Right atrium auricular region (tissue), 2 donors: ENCODE results near the gene WWOX. TPM values are rescaled to one million over a fixed set of nuclear protein-coding genes. Genes with fewer than 3 reads are reported as not detected.

Source experiments
- DNase-seq: peaks from one replicate; pipeline ENCODE4 v3.0.0-alpha.2; 2019; ENCODE audit warnings: low spot score
- H3K27ac ChIP-seq, 2 donors: fragments of 200-600 bp; sonication (generic); 1 replicate in 1 of 2; 2 replicates in 1 of 2; pipeline ENCODE4 v1.5.1; 2016 to 2019
- H3K27me3 ChIP-seq, 2 donors: fragments of 200-600 bp; sonication (generic); one replicate each; pipeline versions ENCODE4 v1.5.1 to v1.6.0; 2017 to 2019
- H3K36me3 ChIP-seq: fragments of 200-600 bp; sonication (generic); one replicate; pipeline ENCODE4 v1.5.1; 2016
- H3K4me1 ChIP-seq, 2 donors: fragments of 200-600 bp; sonication (generic); one replicate each; pipeline versions ENCODE4 v1.5.1 to v1.6.0; 2017 to 2019
- H3K4me3 ChIP-seq, 2 donors: fragments of 200-600 bp; sonication (generic); 1 replicate in 1 of 2; 2 replicates in 1 of 2; pipeline ENCODE4 v1.5.1; 2017 to 2019; ENCODE audit warnings: mild to moderate bottlenecking in 1 of 2, moderate library complexity in 1 of 2
- H3K9me3 ChIP-seq, 2 donors: fragments of 200-600 bp; sonication (generic); one replicate each; pipeline ENCODE4 v1.5.1; 2019
- CTCF ChIP-seq, 2 donors: fragments of 200-600 bp; sonication (generic); IDR thresholded peaks; one replicate each; pipeline ENCODE4 v1.5.1; 2019; ENCODE audit warnings: antibody characterized with exemption in 2 of 2
- total RNA-seq, 2 donors: library from RNA; depleted of rRNA; stranded (reverse); fragments of >200 nt; gene quantifications; one replicate each; pipeline ENCODE4 v1.1.0, GENCODE V29; 2016

WWOX gene
- total RNA-seq, 2 donors from 2014 or later = 14.8 to 20.8 TPM

- Histone ChIP-seq H3K36me3 (no peaks in the 10 kb centered on the region), H3K27me3 (no peaks in the 10 kb centered on the region), H3K27ac (no peak overlapping the region), H3K4me3 (no peak overlapping the region), H3K9me3 (no peaks in the 10 kb centered on the region), H3K4me1 (peaks cover 0 to 5% of the 10 kb centered on the region in 2 donors)
- TF ChIP-seq CTCF (IDR thresholded peaks at IDR 0.05) = no peak
- no peak for DNase-seq
These were observed 701.1 kb downstream of the WWOX start for GRCh38 chr16:78800523-78800922.

GRCh38 chr16:78804058-78804735 is 704.7 kb downstream of the WWOX start:
- no peaks in the 10 kb centered on the region for H3K36me3 ChIP-seq
- H3K4me1 ChIP-seq = no peaks in the 10 kb centered on the region
- H3K27ac ChIP-seq = no peak overlapping the region
- DNase-seq = no peak
- no peaks in the 10 kb centered on the region for H3K27me3 ChIP-seq
- no peak for TF ChIP-seq CTCF (IDR thresholded peaks at IDR 0.05)
- no peaks in the 10 kb centered on the region for H3K9me3 ChIP-seq
- no peak overlapping the region for H3K4me3 ChIP-seq

GRCh38 chr16:78805556-78805955 is 706.1 kb downstream of the WWOX start:
- no peak overlapping the region for H3K27ac ChIP-seq
- no peak for TF ChIP-seq CTCF (IDR thresholded peaks at IDR 0.05)

GRCh38 chr16:78811247-78811646 is 711.8 kb downstream of the WWOX start:
- TF ChIP-seq CTCF (IDR thresholded peaks at IDR 0.05) = no peak
- Histone ChIP-seq H3K4me1 (peaks cover 0 to 13% of the 10 kb centered on the region in 2 donors), H3K27ac (no peak overlapping the region), H3K27me3 (no peaks in the 10 kb centered on the region), H3K36me3 (no peaks in the 10 kb centered on the region), H3K4me3 (no peak overlapping the region), H3K9me3 (no peaks in the 10 kb centered on the region)
- DNase-seq = no peak

More at GRCh38 chr16:78805556-78805955, 706.1 kb downstream of the WWOX start:
- Histone ChIP-seq H3K36me3 (no peaks in the 10 kb centered on the region), H3K9me3 (no peaks in the 10 kb centered on the region), H3K27me3 (no peaks in the 10 kb centered on the region), H3K4me3 (no peak overlapping the region), H3K4me1 (no peaks in the 10 kb centered on the region)
- DNase-seq = no peak

GRCh38 chr16:78812582-78812981 is 713.1 kb downstream of the WWOX start:
- Histone ChIP-seq H3K4me3 (no peak overlapping the region), H3K27ac (no peak overlapping the region), H3K9me3 (no peaks in the 10 kb centered on the region), H3K27me3 (no peaks in the 10 kb centered on the region), H3K4me1 (peaks cover 0 to 23% of the 10 kb centered on the region in 2 donors), H3K36me3 (no peaks in the 10 kb centered on the region)
- no peak for DNase-seq
- TF ChIP-seq CTCF (IDR thresholded peaks at IDR 0.05) = no peak
